Measurements from ENCODE around the gene CACNA1D. TPM values are rescaled to one million over a fixed set of nuclear protein-coding genes. Genes with fewer than 3 reads are reported as not detected.

The CACNA1D gene
- total RNA-seq, 1 experiment from 2014 or later, result 0.12 TPM

DNA sequence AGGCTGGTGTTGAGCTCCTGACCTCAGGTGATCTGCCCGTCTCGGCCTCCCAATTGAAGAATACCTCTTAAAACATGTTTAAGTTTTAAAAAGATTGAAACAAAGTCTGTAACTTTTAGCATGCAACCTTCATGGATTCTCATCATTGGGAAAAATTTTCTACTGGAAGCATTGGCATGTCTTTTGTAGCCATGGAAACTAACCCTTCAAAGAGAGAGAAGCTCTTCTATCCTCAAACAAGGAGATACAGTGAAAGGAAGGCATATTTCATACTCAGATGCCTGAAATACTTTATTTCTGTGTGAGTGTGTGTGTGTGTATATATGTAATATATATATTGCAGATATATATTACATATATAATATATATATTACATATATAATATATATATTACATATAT lies 196.9 kb downstream of the CACNA1D start:
- DNase-seq (ENCODE audit: low read depth), result no peak

- DNase-seq (ENCODE audit: low read depth), result no peak
These were observed 197.5 kb downstream of the CACNA1D start for GRCh38 chr3:53691885-53692284.

GRCh38 chr3:53693451-53693850 lies 199.0 kb downstream of the CACNA1D start:
- DNase-seq (ENCODE audit: low read depth), result no peak

GRCh38 chr3:53694046-53694445 lies 199.6 kb downstream of the CACNA1D start:
- DNase-seq (ENCODE audit: low read depth), result no peak

GRCh38 chr3:53694666-53695323 lies 200.4 kb downstream of the CACNA1D start:
- peak; percentile 14 for DNase-seq (ENCODE audit: low read depth)

DNA sequence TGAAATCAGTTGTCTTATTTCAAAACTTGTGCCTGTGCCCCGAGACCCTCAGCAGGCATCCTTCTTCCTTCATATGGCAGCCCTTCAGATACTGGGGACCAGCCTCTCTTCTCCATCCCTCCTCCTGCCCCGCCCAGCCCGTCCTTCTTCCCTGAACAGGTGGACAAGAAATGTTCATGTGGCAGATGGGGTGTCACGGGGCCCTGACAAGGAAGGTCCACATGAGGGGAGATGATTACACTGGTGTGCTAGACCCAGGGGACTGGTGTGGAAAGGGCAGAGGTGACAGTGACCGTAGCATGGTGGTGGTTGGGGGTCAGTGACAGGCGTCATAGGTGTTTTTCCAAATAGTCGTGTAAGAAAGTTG lies 200.9 kb downstream of the CACNA1D start:
- no peak for DNase-seq (ENCODE audit: low read depth)

DNA sequence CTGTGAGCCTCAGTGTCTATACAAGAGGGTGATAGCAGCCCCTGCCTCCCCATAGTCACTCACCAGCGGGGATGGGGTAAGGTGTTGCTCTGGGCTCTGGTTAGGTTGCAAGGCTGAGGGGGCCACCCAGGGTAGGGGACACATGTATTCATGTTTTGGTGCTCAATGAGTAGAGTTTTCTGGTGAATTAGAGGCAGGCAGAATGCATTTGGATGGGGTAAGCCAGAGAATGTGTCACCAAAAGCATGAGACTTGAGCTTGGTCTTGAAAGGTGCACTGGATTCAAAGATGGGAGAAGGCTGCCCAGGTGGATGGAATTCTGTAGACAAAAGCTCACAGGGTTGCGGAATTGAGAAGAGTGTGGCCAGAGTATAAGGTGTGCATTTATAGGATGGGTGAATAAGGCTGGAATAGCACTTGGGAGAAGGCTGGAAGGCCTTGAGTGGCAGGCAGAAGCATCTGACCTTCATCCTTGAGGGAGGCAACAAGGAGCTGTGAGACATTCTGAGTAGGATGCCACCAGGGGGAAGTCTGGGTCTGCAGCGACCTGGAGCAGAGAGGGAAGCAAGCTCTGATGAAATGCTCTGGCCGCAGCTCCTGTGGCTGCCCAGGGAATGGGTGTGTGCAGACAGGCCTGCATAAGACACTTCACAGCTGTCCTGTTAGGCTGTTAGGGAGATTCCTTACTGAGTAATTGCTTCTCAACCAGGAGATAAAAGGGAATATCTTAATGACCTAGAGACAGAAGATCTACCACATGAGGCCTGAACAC lies 202.2 kb downstream of the CACNA1D start:
- peak; percentile 4 for DNase-seq (ENCODE audit: low read depth)

GRCh38 chr3:53700441-53700840 lies 206.0 kb downstream of the CACNA1D start:
- no peak for DNase-seq (ENCODE audit: low read depth)

DNA sequence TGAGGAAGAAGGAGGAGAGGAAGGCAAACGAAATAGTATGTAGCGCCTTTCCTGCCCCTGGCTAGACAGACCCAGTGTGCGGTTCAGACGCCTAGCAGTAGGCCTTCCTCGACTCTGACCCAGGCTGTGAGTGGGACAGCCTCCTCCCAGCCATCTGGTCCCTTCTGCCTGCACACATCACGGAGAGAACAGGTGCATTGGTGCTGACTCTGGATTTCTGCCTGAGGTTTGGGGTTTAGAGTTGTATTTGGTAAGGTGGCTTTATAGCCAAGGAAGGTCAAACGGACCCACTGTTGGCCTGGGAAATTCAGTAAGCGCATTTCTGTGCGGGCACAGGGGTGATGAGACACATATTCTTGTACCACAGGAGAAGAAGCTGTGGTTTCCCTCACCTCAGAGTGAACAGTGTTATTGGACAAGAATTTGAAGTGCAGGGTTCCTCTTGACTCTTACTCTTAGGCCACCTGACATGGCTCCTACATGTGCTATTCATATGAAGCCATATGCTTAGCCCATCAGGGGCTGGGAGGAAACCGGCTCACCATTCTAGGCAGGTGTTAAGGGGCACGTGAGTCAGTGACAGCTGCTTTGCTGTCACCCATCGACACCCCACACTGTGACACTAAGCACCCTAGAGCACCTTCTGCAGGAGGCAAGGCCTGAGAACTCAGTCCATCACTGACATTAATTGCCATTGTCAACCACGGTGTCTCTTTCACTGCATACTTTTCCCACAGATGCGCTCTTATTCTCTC lies 208.5 kb downstream of the CACNA1D start:
- no peak for DNase-seq (ENCODE audit: low read depth)

GRCh38 chr3:53703630-53704362 lies 209.4 kb downstream of the CACNA1D start:
- DNase-seq (ENCODE audit: low read depth), result no peak

GRCh38 chr3:53704363-53704725 lies 209.9 kb downstream of the CACNA1D start:
- no peak for DNase-seq (ENCODE audit: low read depth)

DNA sequence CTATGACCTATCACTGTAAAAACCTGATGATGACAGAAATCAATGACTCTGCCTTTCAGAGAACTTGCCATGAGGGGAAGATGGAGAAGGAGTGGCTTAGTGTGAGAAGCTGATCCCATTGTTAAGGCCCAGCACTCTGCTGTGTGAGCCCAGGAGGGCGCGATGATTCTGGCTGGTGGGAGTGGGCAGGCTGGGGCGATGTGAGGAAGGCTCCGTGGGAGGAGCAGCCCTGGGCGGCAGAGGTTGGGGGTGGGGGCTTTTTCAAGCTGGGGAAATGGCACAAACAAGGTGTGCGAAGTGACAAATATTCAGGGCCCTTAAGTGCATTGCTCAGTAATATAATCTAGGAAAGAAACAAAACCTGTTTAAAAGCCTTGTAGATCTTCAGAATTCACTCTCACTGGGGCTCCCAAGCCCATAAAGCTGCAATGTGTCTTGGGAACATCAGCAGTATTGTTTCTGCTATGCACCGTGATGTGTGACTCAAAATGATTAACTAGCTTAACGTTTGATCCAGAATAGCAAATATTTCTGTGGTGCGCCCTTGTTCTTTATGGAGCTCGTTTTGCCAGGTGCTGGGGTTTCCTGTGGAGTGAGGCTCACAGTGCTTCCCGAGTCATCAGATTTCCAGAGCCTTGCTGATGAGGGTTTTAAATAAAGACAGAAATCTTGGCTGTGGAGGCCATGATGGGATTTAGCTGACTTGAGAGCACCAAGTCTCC lies 210.8 kb downstream of the CACNA1D start:
- no peak for DNase-seq (ENCODE audit: low read depth)

- no peak for DNase-seq (ENCODE audit: low read depth)
These were observed 211.4 kb downstream of the CACNA1D start for GRCh38 chr3:53705774-53706173.

DNA sequence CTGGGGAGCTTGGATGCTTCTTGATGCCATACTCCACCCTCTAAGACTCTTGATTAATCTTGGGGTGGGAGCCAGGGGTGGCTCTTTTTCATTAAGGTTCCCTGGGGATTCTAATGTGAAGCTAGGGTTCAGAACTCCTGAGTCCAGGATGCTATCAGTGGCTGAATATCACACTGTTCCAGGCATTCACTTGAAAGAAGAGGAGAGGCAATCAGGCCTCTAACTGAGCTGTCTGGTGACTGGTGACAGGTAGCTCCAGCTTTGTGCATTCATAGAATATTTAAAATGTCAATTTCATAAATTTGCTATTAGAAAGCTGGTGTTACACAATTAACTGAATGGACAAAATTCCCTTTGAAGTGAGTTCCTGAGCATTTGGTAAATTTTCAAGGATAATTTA lies 212.8 kb downstream of the CACNA1D start:
- no peak for DNase-seq (ENCODE audit: low read depth)

- no peak for DNase-seq (ENCODE audit: low read depth)
These were observed 213.7 kb downstream of the CACNA1D start for GRCh38 chr3:53708001-53708621.

DNA sequence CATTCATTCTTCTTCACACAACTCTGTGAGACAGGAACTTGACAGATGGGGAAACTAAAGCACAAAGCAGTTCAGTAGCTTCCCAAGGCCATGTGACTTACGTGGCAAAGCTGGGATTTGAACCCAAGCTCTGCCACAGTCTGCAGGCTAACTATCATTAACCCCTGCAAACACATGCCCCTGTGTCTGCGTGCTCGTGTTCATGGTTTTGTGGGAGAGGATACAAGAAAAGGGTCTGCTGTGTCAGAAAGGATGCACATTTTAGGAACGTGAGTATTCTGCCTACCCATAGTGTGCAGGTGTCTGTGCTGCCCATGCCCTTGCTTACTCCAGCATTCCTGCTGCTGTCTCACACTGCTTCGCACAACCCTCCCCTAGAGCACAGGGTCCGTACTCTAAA lies 214.8 kb downstream of the CACNA1D start:
- no peak for DNase-seq (ENCODE audit: low read depth)

DNA sequence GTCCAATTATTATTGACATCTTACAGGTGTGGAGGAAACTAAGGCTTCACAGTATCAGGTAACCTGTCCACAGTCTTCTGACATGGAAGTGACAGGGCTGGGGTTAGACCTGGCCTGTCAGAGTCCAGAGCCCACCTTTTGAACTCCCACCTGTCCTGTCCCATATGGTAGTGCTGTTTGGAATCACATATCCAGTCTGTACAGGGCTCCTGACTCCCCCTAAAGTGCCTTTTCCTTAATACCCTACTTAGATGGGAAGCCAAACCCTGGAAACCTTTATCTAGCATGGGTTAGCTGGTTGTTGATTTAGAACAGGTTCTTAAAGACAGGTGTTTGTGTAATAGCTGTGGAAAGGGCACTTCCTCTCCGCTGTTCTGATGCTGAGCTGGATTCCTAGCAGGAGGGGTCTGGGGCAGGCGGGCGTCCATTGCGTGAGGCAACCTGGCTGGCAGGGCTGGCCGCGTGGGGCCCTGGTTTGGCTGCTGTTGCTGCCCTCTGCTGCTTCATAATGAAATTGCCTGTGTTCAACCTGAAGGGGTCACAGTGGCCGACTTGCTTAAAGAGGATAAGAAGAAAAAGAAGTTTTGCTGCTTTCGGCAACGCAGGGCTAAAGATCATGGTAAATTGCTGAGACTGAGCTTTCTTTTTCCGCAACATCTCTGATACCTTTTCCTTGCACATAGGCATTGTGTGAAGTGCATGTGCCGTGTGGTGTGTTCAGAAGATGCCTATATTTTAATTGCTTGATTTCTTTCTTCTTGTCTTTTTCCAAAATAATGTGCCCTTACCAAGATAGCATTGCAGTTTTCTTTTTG lies 215.7 kb downstream of the CACNA1D start:
- peak; percentile 43 for DNase-seq (ENCODE audit: low read depth)

DNA sequence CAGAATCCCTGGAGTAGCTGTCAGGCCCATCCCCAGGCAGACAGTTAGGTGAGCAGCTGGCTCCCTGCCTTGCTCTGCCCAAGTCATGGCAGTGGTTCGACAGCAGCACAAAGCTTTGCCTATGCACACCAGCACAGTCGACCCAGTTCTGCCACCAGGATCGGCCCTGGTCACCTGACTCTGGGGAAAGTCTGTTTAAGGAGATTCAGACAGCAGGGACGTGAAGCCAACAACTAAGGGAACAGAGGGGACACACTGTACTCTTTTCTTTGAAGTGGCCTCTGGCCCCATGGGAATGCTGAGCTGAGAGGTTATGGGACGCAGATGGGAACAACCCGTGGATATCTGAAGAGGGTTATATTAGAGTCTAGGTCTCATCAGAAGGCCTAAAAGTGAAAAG lies 217.0 kb downstream of the CACNA1D start:
- no peak for DNase-seq (ENCODE audit: low read depth)

DNA sequence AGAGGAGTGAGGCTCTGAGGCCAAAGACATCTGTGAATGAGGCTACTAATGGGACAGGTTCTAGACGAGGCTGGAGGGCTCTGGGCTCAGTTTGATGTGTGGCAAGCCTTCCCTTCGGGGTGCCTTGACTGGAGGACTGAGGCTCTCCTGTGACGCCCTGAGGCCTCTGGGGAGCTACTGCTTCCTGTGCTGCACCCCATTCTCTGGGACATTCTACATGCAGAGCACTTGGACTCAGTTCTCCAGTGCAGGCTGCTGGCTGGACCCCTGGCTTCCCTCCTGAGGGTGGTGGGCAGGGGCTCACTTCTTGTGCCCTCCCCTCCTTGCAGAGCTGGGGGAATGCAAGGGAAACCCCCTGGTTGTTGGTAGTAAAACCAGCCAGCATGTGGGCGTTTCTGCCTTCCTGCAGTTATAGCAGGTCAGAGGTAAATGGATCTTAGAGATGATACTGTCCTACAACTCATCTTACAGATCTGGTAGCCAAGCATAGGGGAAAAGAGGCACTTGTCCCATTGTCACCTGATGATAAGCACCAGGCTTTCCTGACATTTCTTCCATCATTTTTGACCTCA lies 218.5 kb downstream of the CACNA1D start:
- no peak for DNase-seq (ENCODE audit: low read depth)

DNA sequence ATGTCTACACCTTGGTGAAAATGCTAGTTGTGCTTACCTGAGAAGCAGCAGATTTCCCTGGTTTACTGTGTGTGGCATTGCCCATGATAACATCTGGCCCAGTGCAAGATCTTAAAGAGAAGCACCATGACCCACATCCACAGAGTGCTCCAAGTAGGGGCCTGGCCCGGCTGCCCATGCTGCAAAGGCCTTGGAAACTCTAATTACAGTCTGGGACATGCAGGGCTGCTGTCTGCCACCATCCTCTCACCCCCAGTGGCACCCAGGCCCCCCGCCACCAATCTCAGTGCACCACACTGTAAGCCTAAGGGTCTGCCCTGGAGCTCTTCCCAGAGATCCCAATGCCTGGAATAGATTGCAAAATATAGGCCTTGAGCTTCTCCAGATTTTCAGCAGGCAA lies 219.2 kb downstream of the CACNA1D start:
- DNase-seq (ENCODE audit: low read depth), result no peak

All from RPMI7951 (cell line).